Mesodermal cell (in vitro differentiated cells): ENCODE measurements around the gene IL6ST.
"Not testable (repeated sequence)": the region's sequence is repeated elsewhere in the genome, so short reads cannot be mapped to it uniquely, and the experiment has no call there.

Experiments
- H3K27ac ChIP-seq: 2 replicates; pipeline ENCODE4 v1.7.0; 2013; ENCODE audit warnings: mild to moderate bottlenecking, low read depth, low read length, moderate library complexity; ENCODE audit not compliant: severe bottlenecking
- H3K36me3 ChIP-seq: 2 replicates; pipeline ENCODE4 v1.7.1; 2013; ENCODE audit warnings: mild to moderate bottlenecking, low read length, moderate library complexity; ENCODE audit not compliant: control insufficient read depth, insufficient read depth
- H3K4me1 ChIP-seq: one replicate; pipeline ENCODE4 v1.7.1; 2013; ENCODE audit warnings: mild to moderate bottlenecking, low read length; ENCODE audit not compliant: insufficient read depth, control insufficient read depth, poor library complexity, severe bottlenecking
- H3K4me3 ChIP-seq: 2 replicates; pipeline ENCODE4 v1.7.0; 2013; ENCODE audit warnings: low read length, control low read depth, mild to moderate bottlenecking; ENCODE audit not compliant: insufficient read depth, poor library complexity, severe bottlenecking; ENCODE audit errors: extremely low read depth
- H3K9me3 ChIP-seq: 2 replicates; pipeline ENCODE4 v1.7.1; 2013; ENCODE audit warnings: mild to moderate bottlenecking, low read length, moderate library complexity; ENCODE audit not compliant: control insufficient read depth
- WGBS, 2 experiments: methylation state at CpG; one replicate each; pipeline ENCODE4 v1.1.5; 2013; ENCODE audit warnings: missing lambda C conversion rate in 2 of 2; ENCODE audit not compliant: insufficient coverage in 2 of 2; 5-methylcytosine and 5-hydroxymethylcytosine counted together

The IL6ST gene

GRCh38 chr5:56003679-56004078 lies 8.9 kb upstream of the IL6ST start:
- H3K36me3 ChIP-seq: no peaks in the 10 kb centered on the region

GRCh38 chr5:56003179-56003578 lies 8.4 kb upstream of the IL6ST start:
- no peak overlapping the region for H3K27ac ChIP-seq

More at GRCh38 chr5:56003679-56004078, 8.9 kb upstream of the IL6ST start:
- H3K4me3 ChIP-seq: no peak overlapping the region
- H3K9me3 ChIP-seq: no peaks in the 10 kb centered on the region
- H3K4me1 ChIP-seq: no peaks in the 10 kb centered on the region
- no peak overlapping the region for H3K27ac ChIP-seq
- 97 to 98% methylated on average over 4 of the region's 5 CpGs for WGBS, 2 experiments

GRCh38 chr5:56002303-56002702 lies 7.5 kb upstream of the IL6ST start:
- no CpG with 5 or more reads among the region's 2 CpGs for WGBS, 2 experiments
- no peaks in the 10 kb centered on the region for H3K4me1 ChIP-seq
- no peak overlapping the region for H3K27ac ChIP-seq
- H3K4me3 ChIP-seq: no peak overlapping the region
- H3K36me3 ChIP-seq: no peaks in the 10 kb centered on the region
- H3K9me3 ChIP-seq: no peaks in the 10 kb centered on the region

More at GRCh38 chr5:56003179-56003578, 8.4 kb upstream of the IL6ST start:
- H3K4me1 ChIP-seq: no peaks in the 10 kb centered on the region
- H3K9me3 ChIP-seq: no peaks in the 10 kb centered on the region
- no peak overlapping the region for H3K4me3 ChIP-seq
- no peaks in the 10 kb centered on the region for H3K36me3 ChIP-seq
- 83 to 100% methylated on average over 1 to 2 of the region's 2 CpGs for WGBS, 2 experiments

- H3K27ac ChIP-seq, H3K36me3 ChIP-seq, H3K4me3 ChIP-seq, H3K4me1 ChIP-seq, H3K9me3 ChIP-seq: not testable (repeated sequence)
- WGBS, 2 experiments: 100% methylated on average over 2 of the region's 5 CpGs; no CpG with 5 or more reads in 1 of the 2 experiments
Measured at GRCh38 chr5:56000221-56000620, 5.5 kb upstream of the IL6ST start.

- Histone ChIP-seq H3K9me3 (no peaks in the 10 kb centered on the region), H3K27ac (no peak overlapping the region), H3K36me3 (no peaks in the 10 kb centered on the region), H3K4me1 (peaks cover 5% of the 10 kb centered on the region), H3K4me3 (no peak overlapping the region)
- 62 to 90% methylated on average over 2 of the region's 6 CpGs for WGBS, 2 experiments
Measured at GRCh38 chr5:55998966-55999365, 4.2 kb upstream of the IL6ST start.

- Histone ChIP-seq H3K4me1 (peaks cover 5% of the 10 kb centered on the region), H3K9me3 (no peaks in the 10 kb centered on the region), H3K4me3 (no peak overlapping the region), H3K36me3 (peaks cover under 1% of the 10 kb centered on the region), H3K27ac (no peak overlapping the region)
- WGBS, 2 experiments: 91 to 92% methylated on average over 4 to 5 of the region's 5 CpGs
Measured at GRCh38 chr5:55997742-55998351, 3.1 kb upstream of the IL6ST start.

GRCh38 chr5:55994998-55995914 lies 493 bp upstream of the IL6ST start:
- Histone ChIP-seq H3K4me3 (peak overlapping the region; percentile 86), H3K4me1 (peaks cover 5% of the 10 kb centered on the region), H3K9me3 (no peaks in the 10 kb centered on the region), H3K27ac (peak overlapping the region; percentile 98), H3K36me3 (peaks cover 16% of the 10 kb centered on the region)
- WGBS, 2 experiments: 0 to 1% methylated on average over 32 to 45 of the region's 70 CpGs

- H3K4me3 ChIP-seq: peak overlapping the region; percentile 86
- H3K27ac ChIP-seq: peak overlapping the region; percentile 98
- no peaks in the 10 kb centered on the region for H3K9me3 ChIP-seq
- peaks cover 16% of the 10 kb centered on the region for H3K36me3 ChIP-seq
- 0 to 5% methylated on average over 9 to 10 of the region's 14 CpGs for WGBS, 2 experiments
- peaks cover 10% of the 10 kb centered on the region for H3K4me1 ChIP-seq
Measured at GRCh38 chr5:55993731-55994494, 850 bp downstream of the IL6ST start.

GRCh38 chr5:55993013-55993412 lies 1.8 kb downstream of the IL6ST start:
- Histone ChIP-seq H3K27ac (peak overlapping the region; percentile 4), H3K4me1 (peaks cover 10% of the 10 kb centered on the region), H3K36me3 (peaks cover 16% of the 10 kb centered on the region), H3K4me3 (peak overlapping the region; percentile 86), H3K9me3 (no peaks in the 10 kb centered on the region)
- 0 to 23% methylated on average over 1 to 3 of the region's 5 CpGs for whole genome bisulfite sequencing, 2 experiments

GRCh38 chr5:55991768-55992486 lies 2.8 kb downstream of the IL6ST start:
- no peak overlapping the region for H3K27ac ChIP-seq
- WGBS, 2 experiments: 91% methylated on average over 1 of the region's 5 CpGs
- peaks cover 23% of the 10 kb centered on the region for H3K36me3 ChIP-seq
- peaks cover 10% of the 10 kb centered on the region for H3K4me1 ChIP-seq
- peak overlapping the region; percentile 86 for H3K4me3 ChIP-seq
- H3K9me3 ChIP-seq: no peaks in the 10 kb centered on the region
